Ramos (cell line): Measurements from ENCODE around the gene MTSS2.
"Not testable (repeated sequence)": the region's sequence is repeated elsewhere in the genome, so short reads cannot be mapped to it uniquely, and the experiment has no call there.

Source experiments
- in situ Hi-C: fragments of 300-500 bp; cut with MboI; formaldehyde crosslinking; loops from one replicate; pipeline ENCODE4 v1.14.3; 2022; ENCODE audit warnings: low sequenced_read_pairs; ENCODE audit not compliant: unreplicated experiment

MTSS2 gene

GRCh38 chr16:70659546-70659945 is 26.3 kb downstream of the MTSS2 start:
- in situ Hi-C loops = loop anchor here (10.0 kb wide), 1 partner anchor 285 kb away; no protein-coding TSS in a partner anchor

GRCh38 chr16:70658921-70659320 is 26.9 kb downstream of the MTSS2 start:
- in situ Hi-C loops = loop anchor here (10.0 kb wide), 1 partner anchor 284 kb away; no protein-coding TSS in a partner anchor

DNA sequence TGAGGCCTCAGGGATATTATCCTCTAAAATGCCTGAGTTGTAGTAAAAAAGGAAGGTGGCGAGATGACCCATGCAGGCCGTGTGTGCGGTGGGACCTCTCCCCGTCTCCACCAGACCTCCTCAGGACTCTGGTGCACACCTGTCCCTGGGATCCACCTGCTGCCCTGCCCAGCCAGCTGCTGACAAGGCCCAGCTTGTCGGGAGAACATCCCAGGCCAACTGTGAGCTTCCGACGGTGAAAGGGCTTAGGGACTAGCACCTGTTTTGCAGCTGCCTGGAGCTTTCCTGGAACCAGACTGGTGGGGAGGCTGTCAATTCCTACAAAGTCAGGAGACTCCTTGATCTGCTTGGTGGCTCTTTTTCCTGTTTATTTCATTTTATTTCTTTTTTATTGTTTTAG is 27.9 kb downstream of the MTSS2 start:
- in situ Hi-C loops = loop anchor here (10.0 kb wide), 1 partner anchor 283 kb away; no protein-coding TSS in a partner anchor

DNA sequence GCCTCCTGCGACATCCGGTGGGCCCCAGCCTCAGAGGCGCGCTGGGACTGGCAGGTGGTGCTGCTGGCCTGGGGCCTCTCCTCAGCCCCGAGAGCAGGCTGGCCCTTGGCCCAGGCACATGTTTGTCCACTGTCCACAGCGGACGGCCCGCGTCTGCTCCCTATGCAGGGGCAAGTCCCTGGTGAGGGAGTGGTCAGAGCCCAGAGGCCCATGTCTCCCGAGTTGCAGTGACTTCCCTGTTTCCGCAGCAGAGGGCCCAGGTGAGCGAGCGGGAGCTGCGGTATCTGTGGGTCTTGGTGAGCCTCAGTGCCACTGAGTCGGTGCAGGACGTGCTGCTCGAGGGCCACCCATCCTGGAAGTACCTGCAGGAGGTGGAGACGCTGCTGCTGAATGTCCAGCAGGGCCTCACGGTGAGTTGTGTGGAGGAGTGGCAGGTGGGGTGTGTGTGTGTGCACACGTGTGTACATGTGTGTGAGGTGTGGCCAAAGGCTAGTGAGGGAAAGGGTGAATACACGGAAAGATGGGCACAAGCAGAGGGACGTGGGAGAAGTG is 29.1 kb downstream of the MTSS2 start:
- in situ Hi-C loops = loop anchor here (10.0 kb wide), 1 partner anchor 282 kb away; no protein-coding TSS in a partner anchor

- in situ Hi-C loops = loop anchor here (10.0 kb wide), 1 partner anchor 281 kb away; no protein-coding TSS in a partner anchor
Observed at GRCh38 chr16:70656065-70656711, 29.7 kb downstream of the MTSS2 start.

GRCh38 chr16:70653809-70654771 is 31.8 kb downstream of the MTSS2 start:
- in situ Hi-C loops = loop anchor here (10.0 kb wide), 1 partner anchor 279 kb away; no protein-coding TSS in a partner anchor

GRCh38 chr16:70653406-70653805 is 32.4 kb downstream of the MTSS2 start:
- in situ Hi-C loops = loop anchor here (10.0 kb wide), 1 partner anchor 279 kb away; no protein-coding TSS in a partner anchor

GRCh38 chr16:70652322-70652721 is 33.5 kb downstream of the MTSS2 start:
- in situ Hi-C loops = loop anchor here (10.0 kb wide), 1 partner anchor 278 kb away; no protein-coding TSS in a partner anchor

DNA sequence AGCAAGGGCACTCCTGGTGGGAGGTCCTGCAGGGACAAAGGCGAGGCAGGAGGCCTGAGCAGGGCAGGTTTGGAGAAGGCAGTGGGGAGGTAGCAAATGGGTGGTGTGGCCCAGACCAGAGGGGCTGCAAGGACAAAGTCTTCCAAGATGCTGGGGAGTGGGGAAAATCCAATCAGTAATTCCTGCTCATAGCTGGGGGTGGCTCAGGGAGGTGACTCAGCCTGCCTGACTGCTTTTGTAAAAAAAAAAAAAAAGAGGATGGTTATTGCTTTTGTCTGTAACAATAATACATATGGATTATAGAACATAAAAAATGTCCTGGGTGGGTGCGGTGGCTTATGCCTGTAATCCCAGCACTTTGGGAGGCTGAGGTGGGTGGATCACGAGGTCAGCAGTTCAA is 34.3 kb downstream of the MTSS2 start:
- in situ Hi-C loops = loop anchor here (10.0 kb wide), 1 partner anchor 277 kb away; no protein-coding TSS in a partner anchor

DNA sequence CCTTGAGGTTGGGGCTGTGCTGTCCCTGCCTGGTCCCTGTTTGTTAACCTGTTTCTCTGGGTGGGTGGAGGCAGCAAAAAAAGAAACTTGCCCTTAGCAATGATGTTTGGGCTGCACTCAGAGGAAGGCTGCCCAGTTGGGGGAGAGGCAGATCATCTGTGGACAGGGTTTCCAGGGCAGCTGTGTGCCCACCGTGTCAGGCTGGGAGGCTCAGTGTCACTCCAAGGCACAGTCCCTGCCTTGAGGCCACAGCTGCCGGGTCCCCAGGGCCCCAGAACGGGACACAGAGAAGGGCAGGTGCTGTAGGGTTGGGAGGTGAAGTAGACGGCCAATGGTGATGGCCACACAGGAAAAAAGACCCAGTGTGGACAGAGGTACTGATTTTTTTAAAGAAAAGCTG is 35.6 kb downstream of the MTSS2 start:
- in situ Hi-C loops = loop anchor here (10.0 kb wide), 1 partner anchor 275 kb away; no protein-coding TSS in a partner anchor

DNA sequence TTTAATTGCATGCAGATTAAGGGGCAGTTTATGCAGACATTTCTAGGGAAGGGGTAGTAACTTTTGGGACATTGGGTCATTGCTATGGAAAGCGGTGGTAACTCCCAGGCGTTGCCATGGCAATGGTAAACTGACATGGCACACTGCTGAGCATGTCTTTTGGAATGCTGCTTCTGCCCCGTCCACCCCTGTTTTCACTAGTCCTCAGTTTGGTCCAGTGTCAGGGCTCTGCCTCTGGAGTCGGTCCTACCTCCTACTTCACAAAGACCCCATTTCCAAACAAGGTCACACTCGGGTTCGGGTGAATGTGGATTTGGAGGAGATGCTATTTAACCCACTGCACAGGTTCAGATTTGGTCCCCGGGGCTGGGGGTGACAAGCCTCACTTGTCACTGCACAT is 36.6 kb downstream of the MTSS2 start:
- in situ Hi-C loops = no loop called here

- in situ Hi-C loops = no loop called here
Observed at GRCh38 chr16:70648606-70649005, 37.2 kb downstream of the MTSS2 start.

GRCh38 chr16:70647441-70648359 is 38.2 kb downstream of the MTSS2 start:
- in situ Hi-C loops = no loop called here

DNA sequence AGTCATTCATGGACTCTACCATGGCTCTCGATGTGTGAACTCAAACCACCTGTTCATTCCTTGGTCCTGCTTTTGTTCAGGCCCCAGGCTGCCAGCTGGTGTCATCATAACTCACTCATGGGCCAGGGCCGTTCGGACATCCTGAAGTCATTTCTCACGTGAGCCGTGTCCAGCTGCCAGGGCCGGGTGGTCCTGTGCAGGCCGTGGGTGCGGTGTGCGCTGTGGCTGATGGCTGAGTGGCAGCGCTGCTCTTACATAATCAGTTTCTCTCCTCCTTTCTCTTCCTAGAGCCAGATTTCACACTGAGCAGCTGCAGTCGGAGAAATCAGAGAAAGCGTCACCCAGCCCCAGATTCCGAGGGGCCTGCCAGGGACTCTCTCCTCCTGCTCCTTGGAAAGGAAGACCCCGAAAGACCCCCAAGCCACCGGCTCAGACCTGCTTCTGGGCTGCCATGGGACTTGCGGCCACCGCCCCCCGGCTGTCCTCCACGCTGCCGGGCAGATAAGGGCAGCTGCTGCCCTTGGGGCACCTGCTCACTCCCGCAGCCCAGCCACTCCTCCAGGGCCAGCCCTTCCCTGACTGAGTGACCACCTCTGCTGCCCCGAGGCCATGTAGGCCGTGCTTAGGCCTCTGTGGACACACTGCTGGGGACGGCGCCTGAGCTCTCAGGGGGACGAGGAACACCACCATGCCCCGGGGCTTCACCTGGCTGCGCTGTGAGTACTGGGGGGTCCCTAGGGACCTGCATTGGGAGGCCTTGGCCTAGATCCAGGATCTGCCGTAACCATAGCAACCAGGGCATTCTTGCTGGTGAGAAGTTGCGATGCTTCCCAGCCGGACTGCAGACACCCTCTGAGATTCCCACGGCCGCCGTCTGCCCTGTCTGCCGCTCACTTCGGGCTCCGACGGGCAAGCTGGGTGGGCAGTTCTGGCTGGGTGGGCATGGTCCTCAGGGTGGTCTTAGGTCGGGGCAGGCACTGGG is 39.3 kb downstream of the MTSS2 start, which contains the start of gene IL34:
TSS of gene IL34 (plus strand) at position 300 of the 982 bp plus-strand sequence. CDS start at position 689, 389 bp downstream.
- in situ Hi-C loops = no loop called here

GRCh38 chr16:70644763-70645597 is 40.9 kb downstream of the MTSS2 start:
- in situ Hi-C loops = no loop called here

DNA sequence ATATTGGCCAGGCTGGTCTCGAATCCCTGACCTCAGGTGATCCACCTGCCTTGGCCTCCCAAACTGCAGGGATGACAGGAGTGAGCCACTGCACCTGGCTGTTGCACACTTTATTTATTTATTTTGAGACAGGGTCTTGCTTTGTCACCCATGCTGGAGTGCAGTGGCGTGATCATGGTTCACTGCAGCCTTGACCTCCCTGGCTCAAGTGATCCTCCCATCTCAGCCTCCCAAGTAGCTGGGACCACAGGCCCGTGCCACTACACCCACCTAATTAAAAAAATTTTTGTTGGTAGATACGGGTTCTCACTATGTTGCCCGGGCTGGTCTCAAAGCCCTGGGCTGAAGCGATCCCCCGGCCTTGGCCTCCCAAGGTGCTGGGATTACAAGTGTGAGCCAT is 42.6 kb downstream of the MTSS2 start:
- in situ Hi-C loops = not testable (repeated sequence)

GRCh38 chr16:70642633-70643032 is 43.2 kb downstream of the MTSS2 start:
- in situ Hi-C loops = no loop called here
